ENCODE results near the gene MYOCOS.
"Not testable (repeated sequence)": the region's sequence is repeated elsewhere in the genome, so short reads cannot be mapped to it uniquely, and the experiment has no call there.

Gene MYOCOS

GRCh38 chr1:171622152-171622462, at the start of gene MYOCOS:
Gene MYOCOS, plus strand, starts transcription at chr1:171622243. Its CDS starts 1,641 bp downstream, at chr1:171623884.
- no peak for DNase-seq

DNA sequence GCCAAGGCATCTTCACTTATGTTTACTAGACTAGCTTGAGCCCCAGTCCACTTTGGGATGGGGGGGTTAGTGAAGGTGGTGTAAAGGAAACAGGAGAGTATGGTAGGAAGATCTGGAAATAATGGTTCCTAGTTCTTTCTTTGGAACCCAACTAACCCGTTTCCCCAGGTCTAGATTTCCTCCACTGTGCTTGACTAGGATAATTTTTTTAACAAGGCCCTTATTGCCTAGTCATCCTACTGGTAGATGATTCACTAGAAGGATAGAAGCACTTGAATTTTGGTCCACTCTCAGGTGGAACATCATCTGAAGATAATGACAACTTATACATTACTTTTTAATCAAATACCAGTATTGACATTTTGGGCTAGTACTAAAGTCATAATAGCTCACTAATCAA, 45.9 kb upstream of the MYOCOS start:
- no peak for DNase-seq

DNA sequence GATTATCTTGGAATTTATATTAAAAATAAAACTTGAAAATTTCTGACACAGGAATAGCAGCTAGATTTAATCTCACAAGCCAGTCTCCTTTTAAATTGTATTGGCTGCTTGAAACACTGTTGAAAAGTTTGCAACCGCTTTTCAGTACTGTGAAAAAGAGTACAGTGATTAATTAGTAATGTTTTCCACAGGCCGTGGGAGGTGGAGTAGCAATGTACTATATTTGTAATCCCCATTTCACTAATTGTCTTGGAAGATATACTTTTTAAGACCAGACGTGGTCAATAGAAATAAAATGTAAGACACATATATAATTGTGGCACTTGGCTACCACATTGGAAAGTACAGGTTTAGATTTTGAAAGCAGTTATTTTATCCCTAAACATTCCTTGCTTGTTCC, 40.8 kb upstream of the MYOCOS start:
- no peak for DNase-seq

DNA sequence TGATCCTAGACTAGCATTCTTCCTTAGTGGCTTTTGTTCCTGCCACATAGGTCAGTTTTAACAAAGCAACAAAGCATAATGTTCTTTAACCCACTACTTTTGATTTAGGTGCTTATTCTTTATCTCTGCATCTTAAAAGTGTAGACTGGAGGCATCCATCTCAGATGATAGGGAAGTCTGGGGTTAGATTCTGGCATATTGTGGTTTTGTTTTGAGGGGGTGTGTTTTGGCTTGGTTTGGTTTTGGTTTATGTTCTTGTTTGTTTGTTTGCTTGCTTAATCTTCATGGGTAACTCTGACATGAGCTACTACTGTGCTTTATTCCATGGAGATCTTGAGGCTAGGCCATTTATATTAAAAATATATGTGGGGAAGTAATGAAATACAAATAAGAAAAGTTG, 40.3 kb upstream of the MYOCOS start:
- no peak for DNase-seq

GRCh38 chr1:171582589-171582988, 39.5 kb upstream of the MYOCOS start:
- DNase-seq, result no peak

- DNase-seq, result no peak
Observed at GRCh38 chr1:171583591-171584201, 38.3 kb upstream of the MYOCOS start.

DNA sequence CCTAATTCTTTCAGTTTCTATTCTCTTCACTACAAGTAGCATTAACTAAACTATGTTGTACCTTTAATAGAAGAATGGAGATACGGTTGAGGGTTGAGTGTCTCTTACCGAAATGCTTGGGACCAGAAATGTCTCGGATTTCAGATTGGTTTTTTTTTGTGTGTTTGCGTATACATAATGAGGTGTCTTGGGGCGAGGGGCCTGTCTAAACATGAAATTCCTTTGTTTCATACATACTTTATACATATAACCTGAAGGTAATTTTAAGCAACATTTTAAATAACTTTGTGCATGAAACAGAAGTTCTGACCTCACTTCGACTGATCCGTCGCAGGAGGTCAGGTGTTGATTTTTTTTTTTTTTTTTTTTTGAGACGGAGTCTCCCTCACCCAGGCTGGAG, 36.3 kb upstream of the MYOCOS start:
- DNase-seq, result no peak

DNA sequence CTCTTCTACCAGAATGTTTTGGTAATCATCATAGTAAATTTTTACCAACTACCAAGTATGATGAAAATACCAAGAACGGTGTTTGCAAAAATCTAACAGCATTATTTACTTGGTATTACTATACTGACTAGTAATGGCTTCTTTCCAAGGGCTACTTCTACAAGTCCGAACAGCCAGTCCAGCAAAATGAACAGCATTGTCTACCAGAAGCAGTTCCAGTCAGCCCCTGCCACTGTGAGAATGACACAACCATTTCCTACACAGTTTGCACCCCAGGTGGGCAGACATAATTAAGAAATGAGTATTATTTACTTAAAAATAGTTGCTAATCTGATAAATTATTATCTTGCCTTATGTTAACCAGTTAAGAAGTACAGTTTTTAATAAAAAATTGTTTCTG, 33.8 kb upstream of the MYOCOS start:
- no peak for DNase-seq

GRCh38 chr1:171590022-171590421, 32.0 kb upstream of the MYOCOS start:
- DNase-seq, result no peak

- DNase-seq, result no peak
Observed at GRCh38 chr1:171595324-171595723, 26.7 kb upstream of the MYOCOS start.

- no peak for DNase-seq
Observed at GRCh38 chr1:171596119-171596518, 25.9 kb upstream of the MYOCOS start.

GRCh38 chr1:171596705-171597104, 25.3 kb upstream of the MYOCOS start:
- DNase-seq, result no peak

DNA sequence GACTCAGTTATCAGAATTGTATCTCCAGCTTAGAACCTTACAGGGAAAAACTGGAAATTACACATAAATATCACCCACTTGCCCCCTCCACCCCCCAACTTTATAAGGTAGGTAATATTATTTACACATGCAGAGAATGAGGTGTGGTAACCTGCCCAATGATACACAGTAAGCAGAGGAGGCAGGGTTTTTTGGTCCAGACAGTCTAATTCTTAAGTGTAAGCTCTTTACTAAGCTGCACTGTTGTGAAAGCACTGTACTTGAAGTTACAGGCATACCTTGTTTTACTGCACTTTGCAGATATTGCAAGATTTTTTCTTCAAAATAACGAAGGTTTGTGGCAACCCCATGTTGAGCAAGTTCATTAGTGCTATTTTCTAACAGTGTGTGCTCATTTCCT, 24.8 kb upstream of the MYOCOS start:
- no peak for DNase-seq

- DNase-seq, result not testable (repeated sequence)
Observed at GRCh38 chr1:171600310-171600709, 21.7 kb upstream of the MYOCOS start.

DNA sequence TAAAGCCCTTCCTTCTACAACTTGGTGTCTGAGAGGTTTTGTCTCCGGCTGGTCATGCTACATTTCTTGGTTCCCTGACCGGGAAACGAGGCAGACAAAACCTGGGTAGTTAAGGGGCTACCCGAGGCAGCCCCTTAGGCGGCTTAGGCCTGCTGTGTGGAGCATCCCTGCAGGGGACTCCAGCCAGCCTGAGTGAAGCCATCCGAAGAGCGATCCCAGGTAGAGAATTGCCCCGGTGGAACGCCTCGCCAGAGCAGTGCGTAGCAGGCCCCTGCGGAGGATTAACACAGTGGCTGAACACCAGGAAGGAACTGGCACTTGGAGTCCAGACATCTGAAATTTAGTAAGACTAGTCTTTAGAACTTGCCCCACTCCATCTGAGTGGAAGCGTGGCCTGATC, 21.2 kb upstream of the MYOCOS start:
- DNase-seq, result no peak

GRCh38 chr1:171603042-171603441, 19.0 kb upstream of the MYOCOS start:
- DNase-seq, result not testable (repeated sequence)

DNA sequence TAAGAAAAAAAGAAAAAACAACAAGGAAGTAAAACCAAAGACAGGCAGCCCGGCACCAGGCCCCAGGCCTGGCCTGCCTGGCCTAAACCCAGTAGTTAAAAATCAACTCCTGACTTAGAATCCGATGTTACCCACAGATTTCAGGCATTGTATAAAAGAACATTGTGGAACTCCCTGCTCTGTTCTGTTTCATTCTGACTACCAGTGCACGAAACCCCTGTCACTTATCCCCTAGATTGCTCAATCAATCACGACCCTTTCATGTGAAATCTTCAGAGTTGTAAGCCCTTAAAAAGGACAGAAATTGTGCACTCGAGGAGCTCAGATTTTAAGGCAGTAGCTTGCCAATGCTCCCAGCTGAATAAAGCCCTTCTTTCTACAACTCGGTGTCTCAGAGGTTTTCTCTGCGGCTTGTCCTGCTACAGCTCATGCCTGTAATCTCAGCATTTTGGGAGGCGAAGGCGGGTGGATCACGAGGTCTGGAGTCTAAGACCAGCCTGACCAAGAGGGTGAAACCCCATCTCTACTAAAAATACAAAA, 15.6 kb upstream of the MYOCOS start:
- peak; percentile 18 for DNase-seq

DNA sequence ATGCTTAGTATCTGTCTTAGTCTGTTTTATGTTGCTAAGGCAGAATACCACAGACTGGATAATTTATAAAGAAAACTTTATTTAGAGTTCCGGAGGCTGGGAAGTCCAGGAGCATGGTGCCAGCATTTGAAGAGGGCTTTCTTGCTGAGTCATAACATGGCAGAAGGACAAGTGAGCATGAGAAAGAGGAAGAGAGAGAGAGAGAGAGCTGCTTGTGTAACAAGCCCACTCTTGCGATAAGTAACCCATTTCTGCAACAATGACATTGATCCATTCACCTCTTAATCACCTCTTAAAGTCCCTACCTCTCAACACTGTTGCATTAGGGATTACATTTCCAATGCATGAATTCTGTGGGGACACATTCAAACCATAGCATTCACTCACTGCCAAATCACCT, 11.7 kb upstream of the MYOCOS start:
- DNase-seq, result no peak

GRCh38 chr1:171611306-171611705, 10.7 kb upstream of the MYOCOS start:
- no peak for DNase-seq

GRCh38 chr1:171613282-171613681, 8.8 kb upstream of the MYOCOS start:
- no peak for DNase-seq

GRCh38 chr1:171615122-171615906, 6.7 kb upstream of the MYOCOS start:
- not testable (repeated sequence) for DNase-seq

GRCh38 chr1:171616586-171616985, 5.5 kb upstream of the MYOCOS start:
- DNase-seq, result no peak

- DNase-seq, result no peak
Observed at GRCh38 chr1:171623651-171624331, 1.7 kb downstream of the MYOCOS start.

GRCh38 chr1:171625225-171625624, 3.2 kb downstream of the MYOCOS start:
- no peak for DNase-seq

All from islet precursor cell (in vitro differentiated cells).